Osteoblast (primary cell): ENCODE measurements around the gene CCDC180. TPM values are rescaled to one million over a fixed set of nuclear protein-coding genes. Genes with fewer than 3 reads are reported as not detected.

Source experiments
- DNase-seq: peaks from one replicate; pipeline ENCODE4 v3.0.0; 2011; ENCODE audit warnings: low spot score, mixed read lengths; ENCODE audit not compliant: insufficient read length; ENCODE audit errors: missing footprints
- H2AFZ ChIP-seq: 2 replicates; pipeline ENCODE4 v1.6.0; 2011; ENCODE audit warnings: mild to moderate bottlenecking, low read length
- H3K27ac ChIP-seq: 2 replicates; pipeline ENCODE4 v1.5.1; 2011; ENCODE audit warnings: mild to moderate bottlenecking, low read depth, low read length, moderate library complexity
- H3K27me3 ChIP-seq: 2 replicates; pipeline ENCODE4 v1.6.0; 2012; ENCODE audit warnings: mild to moderate bottlenecking, control low read depth, inconsistent platforms, low read length, moderate library complexity; ENCODE audit not compliant: insufficient read depth
- H3K36me3 ChIP-seq: 2 replicates; pipeline ENCODE4 v1.5.1; 2011; ENCODE audit warnings: mild to moderate bottlenecking, low read length, control low read depth, moderate library complexity; ENCODE audit not compliant: insufficient read depth
- H3K4me1 ChIP-seq: 2 replicates; pipeline ENCODE4 v1.5.1; 2011; ENCODE audit warnings: mild to moderate bottlenecking, low read length, control low read depth, moderate library complexity; ENCODE audit not compliant: insufficient read depth
- H3K4me2 ChIP-seq: 2 replicates; pipeline ENCODE4 v1.6.0; 2011; ENCODE audit warnings: mild to moderate bottlenecking, low read length; ENCODE audit not compliant: insufficient read depth
- H3K4me3 ChIP-seq: fragments of 200-600 bp; sonication (generic); 3 replicates; pipeline ENCODE4 v1.5.1; 2012; ENCODE audit warnings: mild to moderate bottlenecking, low read length, inconsistent platforms; ENCODE audit not compliant: insufficient read depth
- H3K79me2 ChIP-seq: 2 replicates; pipeline ENCODE4 v1.6.0; 2012; ENCODE audit warnings: mild to moderate bottlenecking, low read length, control low read depth, inconsistent platforms; ENCODE audit not compliant: insufficient read depth
- H3K9me3 ChIP-seq: 2 replicates; pipeline ENCODE4 v1.5.1; 2011; ENCODE audit warnings: low read depth, low read length, control low read depth
- H4K20me1 ChIP-seq: 2 replicates; pipeline ENCODE4 v1.6.0; 2012; ENCODE audit warnings: mild to moderate bottlenecking, low read length, control low read depth; ENCODE audit not compliant: insufficient read depth
- CTCF ChIP-seq: IDR thresholded peaks from 2 replicates; pipeline ENCODE4 v1.5.1; 2011; ENCODE audit warnings: mild to moderate bottlenecking, low read depth, low read length, moderate library complexity; ENCODE audit errors: extremely low read depth
- total RNA-seq: library from RNA; depleted of rRNA; stranded (reverse); fragments of >200 nt; gene quantifications from 2 replicates; pipeline ENCODE4 v1.2.3, GENCODE V29; 2012

The CCDC180 gene
- total RNA-seq, 1 donor, result 4.7 TPM

GRCh38 chr9:97284798-97285197 lies 22.7 kb upstream of the CCDC180 start:
- H3K36me3 ChIP-seq, result peaks cover 16% of the 10 kb centered on the region
- no peak for DNase-seq
- no peak for TF ChIP-seq CTCF
- H3K9me3 ChIP-seq, result no peaks in the 10 kb centered on the region
- H3K4me2 ChIP-seq, result no peak overlapping the region
- H3K27ac ChIP-seq, result no peak overlapping the region
- no peaks in the 10 kb centered on the region for H4K20me1 ChIP-seq
- no peaks in the 10 kb centered on the region for H3K27me3 ChIP-seq
- no peaks in the 10 kb centered on the region for H3K79me2 ChIP-seq
- H3K4me1 ChIP-seq, result no peaks in the 10 kb centered on the region
- no peak overlapping the region for H2AFZ ChIP-seq
- no peak overlapping the region for H3K4me3 ChIP-seq

DNA sequence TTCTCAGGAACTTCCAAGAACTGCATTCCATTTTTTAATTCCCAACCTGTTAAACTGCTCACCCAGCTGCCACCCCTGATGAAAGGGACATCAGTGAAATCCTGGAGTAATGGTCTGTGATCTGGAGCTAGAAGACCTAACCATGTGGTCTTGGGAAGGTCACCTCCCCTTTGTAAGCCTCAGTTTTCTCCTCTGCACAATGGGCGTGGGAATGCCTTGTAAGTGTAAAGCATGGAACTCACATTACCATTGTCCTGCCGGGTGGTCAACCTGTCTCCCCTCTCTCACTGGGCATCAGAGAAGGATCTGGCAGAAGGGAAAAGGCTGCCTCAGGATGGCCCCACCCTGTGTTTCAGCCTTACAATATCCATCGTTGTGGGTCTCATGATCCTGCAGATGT lies 15.3 kb upstream of the CCDC180 start:
- Histone ChIP-seq H3K36me3 (peaks cover 7% of the 10 kb centered on the region), H2AFZ (no peak overlapping the region), H3K27ac (no peak overlapping the region), H3K9me3 (no peaks in the 10 kb centered on the region), H3K4me3 (no peak overlapping the region), H3K4me2 (no peak overlapping the region), H4K20me1 (peaks cover 4% of the 10 kb centered on the region), H3K79me2 (no peaks in the 10 kb centered on the region), H3K4me1 (peaks cover 7% of the 10 kb centered on the region), H3K27me3 (no peaks in the 10 kb centered on the region)
- DNase-seq, result no peak
- no peak for TF ChIP-seq CTCF

DNA sequence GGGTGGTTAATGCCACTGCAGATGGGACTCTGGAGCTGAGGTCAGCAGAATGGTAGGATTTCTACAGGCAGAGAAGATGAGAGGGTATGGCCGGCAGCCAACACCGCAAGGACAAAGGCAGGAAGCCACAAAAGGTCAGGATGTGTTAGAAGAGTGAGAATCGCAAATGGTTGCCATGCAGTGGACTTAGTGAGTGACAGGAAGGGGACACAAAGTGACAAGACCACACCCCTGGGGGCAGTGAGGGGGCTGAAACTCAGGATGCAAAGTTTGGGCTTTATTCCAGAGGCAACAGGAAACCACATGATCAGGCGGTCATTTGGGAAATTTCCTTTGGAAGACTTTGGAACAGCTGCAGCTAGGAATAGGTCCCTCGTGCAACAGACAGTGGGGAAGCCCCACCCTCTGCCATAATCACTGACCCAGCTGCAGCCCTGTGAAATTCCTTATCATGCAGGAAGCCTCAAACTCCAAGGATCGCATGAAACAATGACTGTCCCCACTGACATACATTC lies 14.2 kb upstream of the CCDC180 start:
- no peak for TF ChIP-seq CTCF
- no peaks in the 10 kb centered on the region for H3K9me3 ChIP-seq
- H3K36me3 ChIP-seq, result peaks cover 2% of the 10 kb centered on the region
- DNase-seq, result no peak
- H2AFZ ChIP-seq, result no peak overlapping the region
- H3K79me2 ChIP-seq, result no peaks in the 10 kb centered on the region
- H3K4me1 ChIP-seq, result peaks cover 7% of the 10 kb centered on the region
- H3K4me2 ChIP-seq, result no peak overlapping the region
- peaks cover 4% of the 10 kb centered on the region for H4K20me1 ChIP-seq
- no peaks in the 10 kb centered on the region for H3K27me3 ChIP-seq
- no peak overlapping the region for H3K27ac ChIP-seq
- no peak overlapping the region for H3K4me3 ChIP-seq

- peaks cover 4% of the 10 kb centered on the region for H4K20me1 ChIP-seq
- no peak overlapping the region for H3K27ac ChIP-seq
- no peak for TF ChIP-seq CTCF
- no peaks in the 10 kb centered on the region for H3K9me3 ChIP-seq
- no peaks in the 10 kb centered on the region for H3K27me3 ChIP-seq
- no peaks in the 10 kb centered on the region for H3K36me3 ChIP-seq
- DNase-seq, result no peak
- H3K4me3 ChIP-seq, result no peak overlapping the region
- no peak overlapping the region for H2AFZ ChIP-seq
- H3K4me1 ChIP-seq, result peaks cover 7% of the 10 kb centered on the region
- no peak overlapping the region for H3K4me2 ChIP-seq
- H3K79me2 ChIP-seq, result no peaks in the 10 kb centered on the region
These were observed 13.6 kb upstream of the CCDC180 start for GRCh38 chr9:97293818-97294217.
